Brain microvascular endothelial cell (primary cell): ENCODE data around the gene KRTAP10-4.
"Not testable (repeated sequence)": the region's sequence is repeated elsewhere in the genome, so short reads cannot be mapped to it uniquely, and the experiment has no call there.

ENCODE experiments used
- DNase-seq: peaks from one replicate; pipeline ENCODE4 v3.0.0-alpha.2; 2020
- H3K27ac ChIP-seq: fragments of 250-450 bp; sonication (Bioruptor Pico); 2 replicates; pipeline ENCODE4 v1.5.1; 2020; ENCODE audit warnings: mild to moderate bottlenecking, moderate library complexity
- H3K27me3 ChIP-seq: fragments of 250-450 bp; sonication (Bioruptor Pico); replicated peaks from 2 replicates; pipeline ENCODE4 v1.5.1; 2020; ENCODE audit warnings: mild to moderate bottlenecking
- H3K36me3 ChIP-seq: fragments of 250-450 bp; sonication (Bioruptor Pico); replicated peaks from 2 replicates; pipeline ENCODE4 v1.5.1; 2020; ENCODE audit warnings: mild to moderate bottlenecking
- H3K4me3 ChIP-seq: 2 replicates; pipeline ENCODE4 v1.5.1; 2011; ENCODE audit warnings: low read depth, mild to moderate bottlenecking, control low read depth, low read length, moderate library complexity
- in situ Hi-C: cut with HindIII; loops from 2 replicates; pipeline ENCODE4 v1.10.0; 2017; ENCODE audit warnings: low sequenced_read_pairs, low pct_ligation_motif_present
- TF ChIP-seq, protein P1 (sequence below): IDR thresholded peaks from 2 replicates; pipeline ENCODE4 v1.5.1; 2011; ENCODE audit warnings: low read depth, mild to moderate bottlenecking, moderate library complexity, low read length, control low read depth, inconsistent platforms; ENCODE audit errors: missing control alignments

The KRTAP10-4 gene

GRCh38 chr21:44603109-44603875 is 29.8 kb downstream of the KRTAP10-4 start:
- no peak overlapping the region for H3K4me3 ChIP-seq
- TF ChIP-seq, protein P1, sequence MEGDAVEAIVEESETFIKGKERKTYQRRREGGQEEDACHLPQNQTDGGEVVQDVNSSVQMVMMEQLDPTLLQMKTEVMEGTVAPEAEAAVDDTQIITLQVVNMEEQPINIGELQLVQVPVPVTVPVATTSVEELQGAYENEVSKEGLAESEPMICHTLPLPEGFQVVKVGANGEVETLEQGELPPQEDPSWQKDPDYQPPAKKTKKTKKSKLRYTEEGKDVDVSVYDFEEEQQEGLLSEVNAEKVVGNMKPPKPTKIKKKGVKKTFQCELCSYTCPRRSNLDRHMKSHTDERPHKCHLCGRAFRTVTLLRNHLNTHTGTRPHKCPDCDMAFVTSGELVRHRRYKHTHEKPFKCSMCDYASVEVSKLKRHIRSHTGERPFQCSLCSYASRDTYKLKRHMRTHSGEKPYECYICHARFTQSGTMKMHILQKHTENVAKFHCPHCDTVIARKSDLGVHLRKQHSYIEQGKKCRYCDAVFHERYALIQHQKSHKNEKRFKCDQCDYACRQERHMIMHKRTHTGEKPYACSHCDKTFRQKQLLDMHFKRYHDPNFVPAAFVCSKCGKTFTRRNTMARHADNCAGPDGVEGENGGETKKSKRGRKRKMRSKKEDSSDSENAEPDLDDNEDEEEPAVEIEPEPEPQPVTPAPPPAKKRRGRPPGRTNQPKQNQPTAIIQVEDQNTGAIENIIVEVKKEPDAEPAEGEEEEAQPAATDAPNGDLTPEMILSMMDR = no peak
- peaks cover under 1% of the 10 kb centered on the region for H3K27me3 ChIP-seq
- H3K36me3 ChIP-seq = no peaks in the 10 kb centered on the region
- in situ Hi-C loops = no loop called here
- no peak overlapping the region for H3K27ac ChIP-seq
- no peak for DNase-seq

GRCh38 chr21:44603911-44604310 is 30.4 kb downstream of the KRTAP10-4 start:
- DNase-seq = no peak
- in situ Hi-C loops = no loop called here
- Histone ChIP-seq H3K4me3 (no peak overlapping the region), H3K36me3 (no peaks in the 10 kb centered on the region), H3K27ac (no peak overlapping the region), H3K27me3 (no peaks in the 10 kb centered on the region)
- TF ChIP-seq, protein P1 = no peak

- Histone ChIP-seq H3K36me3 (no peaks in the 10 kb centered on the region), H3K27me3 (no peaks in the 10 kb centered on the region), H3K27ac (no peak overlapping the region), H3K4me3 (no peak overlapping the region)
- TF ChIP-seq, protein P1 = no peak
- DNase-seq = no peak
- in situ Hi-C loops = no loop called here
These were observed 33.0 kb downstream of the KRTAP10-4 start for GRCh38 chr21:44606495-44606894.

GRCh38 chr21:44609193-44609592 is 35.7 kb downstream of the KRTAP10-4 start:
- in situ Hi-C loops = no loop called here
- no peak for DNase-seq
- Histone ChIP-seq H3K36me3 (no peaks in the 10 kb centered on the region), H3K27ac (no peak overlapping the region), H3K27me3 (no peaks in the 10 kb centered on the region), H3K4me3 (no peak overlapping the region)
- TF ChIP-seq, protein P1 = no peak

DNA sequence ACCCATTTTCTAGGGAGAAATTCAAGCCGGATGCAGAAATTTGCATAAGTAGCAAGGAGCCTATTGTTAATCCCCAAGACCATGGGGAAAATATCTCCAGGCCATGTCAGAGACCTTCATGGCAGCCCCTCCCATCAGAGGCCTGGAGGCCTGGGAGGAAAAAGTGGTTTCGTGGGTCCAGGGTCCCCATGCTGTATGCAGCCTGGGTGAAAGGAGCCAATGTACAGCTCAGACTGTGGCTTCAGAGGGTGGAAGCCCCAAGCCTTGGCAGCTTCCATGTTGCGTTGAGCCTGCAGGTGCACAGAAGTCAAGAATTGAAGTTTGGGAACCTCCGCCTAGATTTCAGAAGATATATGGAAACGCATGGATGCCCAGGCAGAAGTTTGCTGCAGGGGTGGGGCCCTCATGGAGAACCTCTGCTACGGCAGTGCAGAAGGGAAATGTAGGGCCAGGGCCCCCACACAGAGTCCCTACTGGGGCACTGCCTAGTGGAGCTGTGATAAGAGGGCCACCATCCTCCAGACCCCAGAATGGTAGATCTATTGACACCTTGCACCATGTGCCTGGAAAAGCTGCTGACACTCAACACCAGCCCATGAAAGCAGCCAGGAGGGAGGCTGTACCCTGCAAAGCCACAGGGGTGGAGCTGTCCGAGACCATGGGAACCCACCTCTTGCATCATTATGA is 36.8 kb downstream of the KRTAP10-4 start:
- H3K27me3 ChIP-seq, in situ Hi-C loops, DNase-seq, H3K27ac ChIP-seq, H3K4me3 ChIP-seq, H3K36me3 ChIP-seq: not testable (repeated sequence)

DNA sequence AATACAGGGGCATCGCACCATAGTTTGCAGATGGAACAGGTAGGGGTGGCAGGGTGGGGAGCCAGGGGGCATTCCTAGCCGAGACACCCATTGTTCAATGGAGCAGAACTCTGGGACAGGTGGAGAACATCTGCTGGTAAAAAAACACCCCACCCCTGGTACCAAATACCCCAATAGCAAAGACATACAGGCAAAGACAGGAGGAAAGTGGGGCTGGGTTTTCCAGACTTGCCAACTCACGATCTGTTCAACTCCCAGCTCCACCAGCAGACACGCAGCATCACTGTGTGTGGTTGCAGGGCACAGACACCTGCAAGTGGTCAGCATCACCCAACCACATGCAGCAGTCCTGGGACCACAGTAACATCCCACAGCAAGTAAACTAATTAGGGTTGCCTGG is 38.0 kb downstream of the KRTAP10-4 start:
- in situ Hi-C loops = no loop called here
- no peaks in the 10 kb centered on the region for H3K27me3 ChIP-seq
- H3K27ac ChIP-seq = no peak overlapping the region

More for the DNA sequence above, 38.0 kb downstream of the KRTAP10-4 start:
- no peak for DNase-seq
- Histone ChIP-seq H3K4me3 (no peak overlapping the region), H3K36me3 (no peaks in the 10 kb centered on the region)
- TF ChIP-seq, protein P1 = no peak
